SK-N-SH (cell line): Measurements from ENCODE around the gene ST6GALNAC5. TPM values are rescaled to one million over a fixed set of nuclear protein-coding genes. Genes with fewer than 3 reads are reported as not detected.

Source experiments
- CTCF ChIA-PET: fragments of 300-600, 350-600 bp; formaldehyde crosslinking; extraction: SDS; loops from one replicate; lab custom pipeline; 2021; lab: Yijun Ruan, JAX
- POLR2A ChIA-PET: fragments of 350-600 bp; sonication (Branson Sonifier 250); formaldehyde crosslinking; extraction: SDS; loops from one replicate; lab custom pipeline; 2020; ENCODE audit warnings: antibody characterized with exemption, inconsistent platforms; lab: Yijun Ruan, JAX
- DNase-seq: peaks from one replicate; pipeline ENCODE4 v3.0.0; 2012
- H2AFZ ChIP-seq: fragments of 200-600 bp; sonication (generic); 2 replicates; pipeline ENCODE4 v1.8.1; 2016; ENCODE audit warnings: antibody characterized with exemption, mild to moderate bottlenecking, low read depth
- H3F3A ChIP-seq: fragments of 200-600 bp; sonication (generic); replicated peaks from 2 replicates; pipeline ENCODE3; 2016; ENCODE audit warnings: antibody characterized with exemption, mild to moderate bottlenecking; ENCODE audit not compliant: insufficient read depth
- H3K27ac ChIP-seq, 2 experiments: fragments of 200-500 bp in 1 of 2; fragments of 200-600 bp in 1 of 2; sonication (Bioruptor generic) in 1 of 2; sonication (generic), shearing (Covaris generic) in 1 of 2; 2 replicates each; pipeline versions ENCODE4 v1.5.1 to v1.6.1; 2014 to 2016; ENCODE audit warnings: low read depth in 2 of 2, inconsistent platforms in 1 of 2, low read length in 1 of 2, mild to moderate bottlenecking in 1 of 2, mixed read lengths in 1 of 2
- H3K27me3 ChIP-seq: fragments of 200-600 bp; sonication (generic), shearing (Covaris generic); 2 replicates; pipeline ENCODE4 v1.6.1; 2016; ENCODE audit warnings: mixed run types; ENCODE audit not compliant: insufficient read depth
- H3K36me3 ChIP-seq, 2 experiments: fragments of 200-500 bp in 1 of 2; fragments of 200-600 bp in 1 of 2; sonication (Bioruptor generic) in 1 of 2; sonication (generic) in 1 of 2; replicated peaks in 1 of 2; 2 replicates each; pipeline versions ENCODE3 to v1.5.1; 2014 to 2016; ENCODE audit warnings: low read length in 1 of 2, mild to moderate bottlenecking in 1 of 2; ENCODE audit not compliant: insufficient read depth in 2 of 2, control insufficient read depth in 1 of 2
- H3K4me1 ChIP-seq, 2 experiments: fragments of 200-500 bp in 1 of 2; fragments of 200-600 bp in 1 of 2; sonication (Bioruptor generic) in 1 of 2; sonication (generic), shearing (Covaris generic) in 1 of 2; 2 replicates each; pipeline versions ENCODE4 v1.5.1 to v1.6.1; 2014 to 2016; ENCODE audit warnings: low read depth in 1 of 2, low read length in 1 of 2, mixed run types in 1 of 2; ENCODE audit not compliant: insufficient read depth in 2 of 2, control insufficient read depth in 1 of 2
- H3K4me2 ChIP-seq: fragments of 200-600 bp; sonication (generic), shearing (Covaris generic); 2 replicates; pipeline ENCODE4 v1.6.1; 2017; ENCODE audit warnings: mixed run types
- H3K4me3 ChIP-seq, 2 experiments: fragments of 200-500 bp in 1 of 2; fragments of 200-600 bp in 1 of 2; sonication (Bioruptor generic) in 1 of 2; sonication (generic), shearing (Covaris generic) in 1 of 2; 2 replicates each; pipeline versions ENCODE4 v1.5.1 to v1.8.1; 2014 to 2016; ENCODE audit warnings: low read depth in 2 of 2, inconsistent platforms in 1 of 2, low read length in 1 of 2, mild to moderate bottlenecking in 1 of 2, mixed read lengths in 1 of 2, moderate library complexity in 1 of 2
- H3K79me2 ChIP-seq: fragments of 200-600 bp; sonication (generic); 2 replicates; pipeline ENCODE4 v1.8.1; 2017; ENCODE audit warnings: mild to moderate bottlenecking; ENCODE audit not compliant: insufficient read depth
- H3K9ac ChIP-seq: fragments of 200-600 bp; sonication (generic); 2 replicates; pipeline ENCODE4 v1.6.1; 2017; ENCODE audit warnings: mixed run types
- H3K9me2 ChIP-seq: fragments of 200-600 bp; sonication (generic); 2 replicates; pipeline ENCODE4 v1.6.1; 2017; ENCODE audit warnings: mixed run types
- H3K9me3 ChIP-seq: fragments of 200-600 bp; sonication (generic); 2 replicates; pipeline ENCODE4 v1.6.1; 2017; ENCODE audit warnings: mixed run types, mild to moderate bottlenecking, moderate library complexity
- H4K20me1 ChIP-seq: fragments of 200-600 bp; sonication (generic); 2 replicates; pipeline ENCODE4 v1.6.1; 2017; ENCODE audit warnings: mild to moderate bottlenecking, mixed run types; ENCODE audit not compliant: insufficient read depth
- ELF1 ChIP-seq: IDR thresholded peaks from 2 replicates; pipeline ENCODE4 v1.4.0; 2012
- MEF2A ChIP-seq: IDR thresholded peaks from 2 replicates; pipeline ENCODE4 v1.4.0; 2012; ENCODE audit warnings: low read depth, borderline replicate concordance
- NFIC ChIP-seq: IDR thresholded peaks from 2 replicates; pipeline ENCODE4 v1.4.0; 2012; ENCODE audit warnings: borderline replicate concordance
- PBX3 ChIP-seq: IDR thresholded peaks from 2 replicates; pipeline ENCODE4; 2012
- RFX5 ChIP-seq: IDR thresholded peaks from 2 replicates; pipeline ENCODE4 v1.6.1; 2012; ENCODE audit warnings: mild to moderate bottlenecking, improper control_type of control experiment, low read length
- SMC3 ChIP-seq: IDR thresholded peaks from 2 replicates; pipeline ENCODE4 v1.6.1; 2012; ENCODE audit warnings: low read depth, low read length, improper control_type of control experiment
- TCF12 ChIP-seq: IDR thresholded peaks from 2 replicates; pipeline ENCODE4 v1.4.0; 2012
- TEAD4 ChIP-seq: IDR thresholded peaks from 2 replicates; pipeline ENCODE4 v1.4.0; 2012; ENCODE audit warnings: mild to moderate bottlenecking, borderline replicate concordance; ENCODE audit not compliant: insufficient read depth
- ZBTB33 ChIP-seq: IDR thresholded peaks from 2 replicates; pipeline ENCODE4 v1.4.0; 2012; ENCODE audit warnings: low read depth, borderline replicate concordance
- WGBS: methylation state at CpG from one replicate; pipeline ENCODE4 v1.1.6; 2017; ENCODE audit warnings: low lambda C conversion rate; 5-methylcytosine and 5-hydroxymethylcytosine counted together
- polyA plus RNA-seq, 3 experiments: library from polyadenylated mRNA; depleted of rRNA; stranded (reverse); fragments of >200 nt; gene quantifications; 2 replicates each; pipeline ENCODE4 v1.2.3, GENCODE V29; 2012

The ST6GALNAC5 gene
- polyA plus RNA-seq, 1 of the 3 experiments (the other 2 are of a cell fraction) = 10.6 TPM

- H3K27ac ChIP-seq = no peak overlapping the region
- H3K9ac ChIP-seq = no peak overlapping the region
- 72% methylated on average over 1 of the region's 1 CpG for WGBS
- H3F3A ChIP-seq = peaks cover 6% of the 10 kb centered on the region
- H3K4me2 ChIP-seq = no peak overlapping the region
- no peak for DNase-seq
- ChIA-PET CTCF (interaction anchor here (0.5 kb wide), 1 partner anchor 233 kb away, joined by 3 read pairs; no protein-coding TSS in a partner anchor), POLR2A (no interaction called here)
- H2AFZ ChIP-seq = no peak overlapping the region
- no peaks in the 10 kb centered on the region for H3K27me3 ChIP-seq
- H3K9me3 ChIP-seq = no peaks in the 10 kb centered on the region
- H4K20me1 ChIP-seq = no peaks in the 10 kb centered on the region
- no peak overlapping the region for H3K4me3 ChIP-seq
- H3K9me2 ChIP-seq = no peaks in the 10 kb centered on the region; the same call in 1 of the 2 replicates
- H3K79me2 ChIP-seq = no peaks in the 10 kb centered on the region
- no peaks in the 10 kb centered on the region; a peak in 1 of 4 replicates for H3K4me1 ChIP-seq
- peaks cover 0 to 7% of the 10 kb centered on the region in 2 experiments for H3K36me3 ChIP-seq
- TF ChIP-seq ZBTB33 = no peak
- TF ChIP-seq MEF2A = no peak
- TF ChIP-seq PBX3 = peak; percentile 46; the same call in 1 of the 2 replicates
- TF ChIP-seq, all 33 proteins: peak for 1
Measured at GRCh38 chr1:77100875-77101274, 233.6 kb downstream of the ST6GALNAC5 start.

GRCh38 chr1:77103486-77103885, 236.2 kb downstream of the ST6GALNAC5 start:
- Histone ChIP-seq H3K36me3 (peaks cover 0 to 7% of the 10 kb centered on the region in 2 experiments), H3K4me1 (no peaks in the 10 kb centered on the region; a peak in 1 of 4 replicates), H3K9me2 (no peaks in the 10 kb centered on the region; the same call in 1 of the 2 replicates), H4K20me1 (no peaks in the 10 kb centered on the region), H3K27ac (no peak overlapping the region), H3K79me2 (no peaks in the 10 kb centered on the region), H3K9me3 (no peaks in the 10 kb centered on the region), H2AFZ (no peak overlapping the region), H3K27me3 (no peaks in the 10 kb centered on the region), H3K4me2 (no peak overlapping the region), H3F3A (peaks cover 6% of the 10 kb centered on the region), H3K9ac (no peak overlapping the region), H3K4me3 (no peak overlapping the region)
- POLR2A ChIA-PET = no interaction called here
- DNase-seq = no peak
- no peak for TF ChIP-seq PBX3
- CTCF ChIA-PET = interaction anchor here (0.7 kb wide), 1 partner anchor 582 kb away, joined by 3 read pairs; no protein-coding TSS in a partner anchor
- WGBS = 83% methylated on average over 4 of the region's 4 CpGs

GRCh38 chr1:77104672-77105071, 237.4 kb downstream of the ST6GALNAC5 start:
- no peak overlapping the region for H3K9ac ChIP-seq
- no peaks in the 10 kb centered on the region for H3K9me3 ChIP-seq
- WGBS = 93% methylated on average over 10 of the region's 10 CpGs
- CTCF ChIA-PET = interaction anchor here (1.0 kb wide), 1 partner anchor 8 kb away, joined by 3 read pairs; no protein-coding TSS in a partner anchor
- no peak for TF ChIP-seq TEAD4
- no peak for TF ChIP-seq TCF12
- TF ChIP-seq RFX5 = no peak
- TF ChIP-seq NFIC = no peak
- no peak for TF ChIP-seq ZBTB33
- no peak for TF ChIP-seq SMC3
- no peak for TF ChIP-seq ELF1
- no peak for TF ChIP-seq MEF2A
- peaks cover 0 to 7% of the 10 kb centered on the region in 2 experiments for H3K36me3 ChIP-seq
- H3K9me2 ChIP-seq = no peaks in the 10 kb centered on the region; the same call in 1 of the 2 replicates
- no peaks in the 10 kb centered on the region for H4K20me1 ChIP-seq
- no peaks in the 10 kb centered on the region for H3K27me3 ChIP-seq
- no peak overlapping the region for H3K27ac ChIP-seq
- H3K4me1 ChIP-seq = no peaks in the 10 kb centered on the region; a peak in 1 of 4 replicates
- H3K4me2 ChIP-seq = no peak overlapping the region
- H3K79me2 ChIP-seq = no peaks in the 10 kb centered on the region
- no peaks in the 10 kb centered on the region for H3F3A ChIP-seq
- H3K4me3 ChIP-seq = no peak overlapping the region
- no peak for DNase-seq
- POLR2A ChIA-PET = no interaction called here
- no peak overlapping the region for H2AFZ ChIP-seq
